HepG2 (cell line): Measurements from ENCODE around the gene DENND10. TPM values are rescaled to one million over a fixed set of nuclear protein-coding genes. Genes with fewer than 3 reads are reported as not detected.

Experiments used
- ATAC-seq: fragments of 200-7000 bp; cut with Tn5 transposase; 3 replicates; pipeline ENCODE4 v1.9.1; 2020; ENCODE audit warnings: mild to moderate bottlenecking, moderate library complexity
- BruUV-seq: library from RNA; stranded (reverse); fragments of 400-500 nt; replicated peaks from 2 replicates; lab custom pipeline; 2021; lab: Mats Ljungman, UMichigan
- CTCF ChIA-PET: fragments of 300-600 bp; formaldehyde crosslinking; extraction: SDS; loops from one replicate; lab custom pipeline; 2021; ENCODE audit warnings: low total read pairs, inconsistent platforms, low intra/inter-chr PET ratio; lab: Yijun Ruan, JAX
- POLR2A ChIA-PET: fragments of 350-600 bp; sonication (Branson Sonifier 250); formaldehyde crosslinking; loops from one replicate; lab custom pipeline; 2020; ENCODE audit warnings: antibody characterized with exemption, inconsistent platforms; lab: Yijun Ruan, JAX
- DNase-seq: peaks from one replicate; pipeline ENCODE4 v3.0.0-alpha.2; 2015; ENCODE audit warnings: low spot score
- FAIRE-seq: peaks from 3 replicates; lab custom pipeline; 2011; peaks lifted over from hg19 to GRCh38; lab: Jason Lieb, UNC
- H2AFZ ChIP-seq: one replicate; pipeline ENCODE4 v1.6.1; 2011; ENCODE audit warnings: low read length, inconsistent platforms
- H3K27ac ChIP-seq: fragments of 300-600 bp; 3 replicates; pipeline ENCODE4 v1.8.0; 2011; ENCODE audit warnings: mixed run types, mild to moderate bottlenecking, mixed read lengths, low read length, inconsistent platforms; ENCODE audit not compliant: insufficient read depth; ENCODE audit errors: extremely low read length
- H3K27me3 ChIP-seq, 2 experiments: fragments of 200-600 bp in 1 of 2; 2 replicates in 1 of 2; 3 replicates in 1 of 2; pipeline versions ENCODE4 v1.6.0 to v1.8.0; 2011; ENCODE audit warnings: low read length in 2 of 2, mild to moderate bottlenecking in 2 of 2, moderate library complexity in 2 of 2, inconsistent platforms in 1 of 2; ENCODE audit not compliant: insufficient read depth in 2 of 2, control insufficient read depth in 1 of 2
- H3K36me3 ChIP-seq, 2 experiments: fragments of 200-600 bp in 1 of 2; replicated peaks in 1 of 2; 2 replicates in 1 of 2; 3 replicates in 1 of 2; pipeline versions ENCODE4 v1.5.1 to v1.8.0; 2011; ENCODE audit warnings: low read length in 2 of 2, inconsistent platforms in 1 of 2; ENCODE audit not compliant: insufficient read depth in 2 of 2, control insufficient read depth in 1 of 2
- H3K4me1 ChIP-seq: 2 replicates; pipeline ENCODE4 v1.5.1; 2012; ENCODE audit warnings: low read length, inconsistent platforms; ENCODE audit not compliant: insufficient read depth
- H3K4me2 ChIP-seq: 2 replicates; pipeline ENCODE4 v1.6.0; 2011; ENCODE audit warnings: low read depth, low read length, inconsistent platforms
- H3K4me3 ChIP-seq, 3 experiments: fragments of 200-600 bp in 1 of 3; sonication (generic), shearing (Covaris generic) in 1 of 3; replicated peaks in 1 of 3; 2 replicates each; pipeline ENCODE4 v1.5.1; 2011 to 2016; ENCODE audit warnings: low read length in 3 of 3, inconsistent platforms in 2 of 3, low read depth in 2 of 3, mild to moderate bottlenecking in 2 of 3, control low read depth in 1 of 3, mixed read lengths in 1 of 3; ENCODE audit not compliant: insufficient read depth in 1 of 3
- H3K79me2 ChIP-seq: one replicate; pipeline ENCODE4 v1.6.1; 2011; ENCODE audit warnings: low read length, inconsistent platforms; ENCODE audit not compliant: insufficient read depth
- H3K9ac ChIP-seq: 2 replicates; pipeline ENCODE4 v1.6.0; 2011; ENCODE audit warnings: mild to moderate bottlenecking, low read depth, low read length, inconsistent platforms; ENCODE audit not compliant: insufficient read depth
- H3K9me3 ChIP-seq: 2 replicates; pipeline ENCODE4 v1.5.1; 2012; ENCODE audit warnings: mild to moderate bottlenecking, low read length
- H4K20me1 ChIP-seq: 2 replicates; pipeline ENCODE4 v1.6.0; 2011; ENCODE audit warnings: inconsistent platforms, mild to moderate bottlenecking, low read length, moderate library complexity; ENCODE audit not compliant: insufficient read depth
- AGO1 ChIP-seq: fragments of 200-400 bp; formaldehyde crosslinking; IDR thresholded peaks from 2 replicates; pipeline ENCODE4 v1.6.1; 2017; ENCODE audit warnings: mild to moderate bottlenecking, low read depth, low read length, moderate library complexity; ENCODE audit not compliant: poor library complexity, severe bottlenecking
- ARHGAP35 ChIP-seq: sonication (generic); formaldehyde crosslinking; IDR thresholded peaks from 2 replicates; pipeline ENCODE4 v1.9.0; 2022; ENCODE audit warnings: mild to moderate bottlenecking, inconsistent platforms, moderate library complexity, missing genetic modification reagents, borderline replicate concordance
- ARNT2 ChIP-seq: sonication (generic); formaldehyde crosslinking; IDR thresholded peaks from 2 replicates; pipeline ENCODE4 v1.8.0; 2022; ENCODE audit warnings: mild to moderate bottlenecking, low read depth, missing genetic modification reagents, moderate library complexity
- CCAR2 ChIP-seq: fragments of 200-400 bp; formaldehyde crosslinking; optimal IDR thresholded peaks from 2 replicates; pipeline ENCODE3; 2018; ENCODE audit warnings: low read depth, mild to moderate bottlenecking, low read length, moderate library complexity
- DZIP1 ChIP-seq: sonication (generic); formaldehyde crosslinking; IDR thresholded peaks from 2 replicates; pipeline ENCODE4 v1.5.0; 2020; ENCODE audit warnings: mild to moderate bottlenecking, missing genetic modification reagents
- HOXA3 ChIP-seq: sonication (generic); formaldehyde crosslinking; IDR thresholded peaks from 2 replicates; pipeline ENCODE4 v1.5.0; 2020; ENCODE audit warnings: missing genetic modification reagents
- MEF2D ChIP-seq: sonication (generic); formaldehyde crosslinking; IDR thresholded peaks from 2 replicates; pipeline ENCODE4 v1.5.1; 2020; ENCODE audit warnings: mild to moderate bottlenecking, missing genetic modification reagents
- MZF1 ChIP-seq: sonication (generic); formaldehyde crosslinking; IDR thresholded peaks from 2 replicates; pipeline ENCODE4 v1.8.1; 2023; ENCODE audit warnings: mild to moderate bottlenecking, missing genetic modification reagents, borderline replicate concordance
- STAG1 ChIP-seq: sonication (generic); formaldehyde crosslinking; IDR thresholded peaks from 2 replicates; pipeline ENCODE4 v1.4.0; 2020; ENCODE audit warnings: missing genetic modification reagents
- ZBTB10 ChIP-seq: sonication (generic); formaldehyde crosslinking; IDR thresholded peaks from 2 replicates; pipeline ENCODE4 v1.4.0; 2020; ENCODE audit warnings: missing genetic modification reagents, borderline replicate concordance
- ZFP91 ChIP-seq: sonication (generic); formaldehyde crosslinking; IDR thresholded peaks from 2 replicates; pipeline ENCODE4 v1.9.0; 2022; ENCODE audit warnings: missing genetic modification reagents, mild to moderate bottlenecking, borderline replicate concordance
- ZNF570 ChIP-seq: sonication (generic); formaldehyde crosslinking; IDR thresholded peaks from 2 replicates; pipeline ENCODE4 v1.4.0; 2020; ENCODE audit warnings: mild to moderate bottlenecking, missing genetic modification reagents, borderline replicate concordance
- ZNF660 ChIP-seq: sonication (generic); formaldehyde crosslinking; IDR thresholded peaks from 2 replicates; pipeline ENCODE4 v1.5.1; 2020; ENCODE audit warnings: mild to moderate bottlenecking, low read depth, missing genetic modification reagents, borderline replicate concordance
- ZNF780A ChIP-seq: sonication (generic); formaldehyde crosslinking; IDR thresholded peaks from 2 replicates; pipeline ENCODE4 v1.8.0; 2022; ENCODE audit warnings: mild to moderate bottlenecking, missing genetic modification reagents, moderate library complexity
- ZSCAN25 ChIP-seq: sonication (generic); formaldehyde crosslinking; IDR thresholded peaks from 2 replicates; pipeline ENCODE4 v1.8.0; 2022; ENCODE audit warnings: mild to moderate bottlenecking, missing genetic modification reagents
- WGBS: methylation state at CpG from one replicate; pipeline ENCODE4 v1.1.6; 2017; ENCODE audit warnings: low lambda C conversion rate; 5-methylcytosine and 5-hydroxymethylcytosine counted together
- in situ Hi-C: cut with HindIII; loops from 2 replicates; pipeline ENCODE4 v1.10.0; 2017; ENCODE audit warnings: low pct_unique_long_range_greater_than_20kb; ENCODE audit not compliant: extremely low pct_ligation_motif_present
- intact Hi-C: fragments of 100-400 bp; cut with micrococcal nuclease; formaldehyde crosslinking; loops from one replicate; pipeline ENCODE4 v1.10.0; 2022; ENCODE audit not compliant: unreplicated experiment
- polyA plus RNA-seq, 8 experiments: library from polyadenylated mRNA; depleted of rRNA in 3 of 8; stranded (reverse) in 7 of 8; unstranded in 1 of 8; fragments of >200 nt; fragmentation: Illumina TruSeq in 4 of 8; extraction: Trizol in 4 of 8; gene quantifications; 2 replicates each; pipeline versions ENCODE4 v1.2.1 to v1.2.3, GENCODE V29; 2011 to 2016; ENCODE audit warnings: low read depth in 4 of 8, missing spikeins in 1 of 8, mixed read lengths in 1 of 8; ENCODE audit not compliant: insufficient read depth in 1 of 8
- total RNA-seq, 5 experiments: library from RNA; depleted of rRNA; stranded (reverse); fragments of >200 nt; fragmentation: Illumina TruSeq; extraction: Trizol; gene quantifications; 2 replicates each; pipeline ENCODE4 v1.2.3, GENCODE V29; 2016; ENCODE audit warnings: low read depth in 1 of 5

Gene DENND10
- total and polyA plus RNA-seq, 2 of the 13 experiments (the other 11 are each of a cell fraction or from before 2014, with no cell fraction given), result 43.7 to 78.8 TPM

- 3% methylated on average over 15 of the region's 45 CpGs for WGBS
- H4K20me1 ChIP-seq, result no peaks in the 10 kb centered on the region; the same call in 1 of the 2 replicates
- H3K27ac ChIP-seq, result peak within 1 kb of the TSS; percentile 93
- ChIA-PET POLR2A (interaction anchor here (0.7 to 0.8 kb wide), 2 partner anchors 14 to 21 kb away, joined by 3 to 6 read pairs; no protein-coding TSS in a partner anchor), CTCF (no interaction called here)
- in situ Hi-C loops (loop anchor here (25.0 kb wide), 1 partner anchor 359 kb away; the partner anchor contains the start of gene RGS10), intact Hi-C loops (loop anchor here (5.0 to 10.0 kb wide), 2 partner anchors 56 to 94 kb away; partner anchors contain the start of gene EIF3A)
- BruUV-seq, result TSS peak; percentile 84
- peak within 1 kb of the TSS; percentile 91 for H3K9ac ChIP-seq
- FAIRE-seq (no peak), DNase-seq (peak; percentile 85), ATAC-seq (peak; percentile 90)
- peaks cover 2 to 12% of the 10 kb centered on the region in 2 experiments for H3K36me3 ChIP-seq
- H3K4me1 ChIP-seq, result peaks cover 52% of the 10 kb centered on the region
- H3K27me3 ChIP-seq, result no peaks in the 10 kb centered on the region; a peak in 1 of 5 replicates
- peaks cover 46% of the 10 kb centered on the region for H3K79me2 ChIP-seq
- H2AFZ ChIP-seq, result peak within 1 kb of the TSS; percentile 7
- peak within 1 kb of the TSS; percentile 75 to 94 (median 81) for H3K4me3 ChIP-seq
- H3K4me2 ChIP-seq, result peak within 1 kb of the TSS; percentile 86
- H3K9me3 ChIP-seq, result no peaks in the 10 kb centered on the region
- TF ChIP-seq ARHGAP35 (CRISPR knock-in tag) (no peak; the same call in 1 of the 2 replicates), CCAR2 (no peak), HOXA3 (CRISPR knock-in tag) (peak; percentile 87), DZIP1 (CRISPR knock-in tag) (no peak), ZFP91 (CRISPR knock-in tag) (peak; percentile 83; the same call in 1 of the 2 replicates), ZBTB10 (CRISPR knock-in tag) (no peak; the same call in 1 of the 2 replicates), ZNF780A (CRISPR knock-in tag) (no peak), ARNT2 (CRISPR knock-in tag) (peak; percentile 53; the same call in 1 of the 2 replicates), MEF2D (CRISPR knock-in tag) (peak; percentile 72), ZNF660 (CRISPR knock-in tag) (no peak), STAG1 (CRISPR knock-in tag) (no peak), MZF1 (CRISPR knock-in tag) (no peak), ZNF570 (CRISPR knock-in tag) (no peak), AGO1 (no peak), ZSCAN25 (CRISPR knock-in tag) (0 out of 2 replicates have a peak, but pooled peaks have one; percentile 35)
These were observed 74.6 kb downstream of the DENND10 start, which contains the start of gene PRDX3 for GRCh38 chr10:119178372-119179119. Gene PRDX3 (minus strand): TSS chr10:119178812. CDS start chr10:119178790, 22 bp downstream.
